Activated CD8-positive, alpha-beta memory T cell treated with anti-CD3 and anti-CD28 coated beads for 24 hours (primary cell): Measurements from ENCODE around the gene ZSCAN18.
"Not testable (repeated sequence)": the region's sequence is repeated elsewhere in the genome, so short reads cannot be mapped to it uniquely, and the experiment has no call there.

Experiments
- DNase-seq: peaks from one replicate; pipeline ENCODE4 v3.0.0-alpha.2; 2020

ZSCAN18 gene, protein sequence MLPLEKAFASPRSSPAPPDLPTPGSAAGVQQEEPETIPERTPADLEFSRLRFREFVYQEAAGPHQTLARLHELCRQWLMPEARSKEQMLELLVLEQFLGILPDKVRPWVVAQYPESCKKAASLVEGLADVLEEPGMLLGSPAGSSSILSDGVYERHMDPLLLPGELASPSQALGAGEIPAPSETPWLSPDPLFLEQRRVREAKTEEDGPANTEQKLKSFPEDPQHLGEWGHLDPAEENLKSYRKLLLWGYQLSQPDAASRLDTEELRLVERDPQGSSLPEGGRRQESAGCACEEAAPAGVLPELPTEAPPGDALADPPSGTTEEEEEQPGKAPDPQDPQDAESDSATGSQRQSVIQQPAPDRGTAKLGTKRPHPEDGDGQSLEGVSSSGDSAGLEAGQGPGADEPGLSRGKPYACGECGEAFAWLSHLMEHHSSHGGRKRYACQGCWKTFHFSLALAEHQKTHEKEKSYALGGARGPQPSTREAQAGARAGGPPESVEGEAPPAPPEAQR

DNA sequence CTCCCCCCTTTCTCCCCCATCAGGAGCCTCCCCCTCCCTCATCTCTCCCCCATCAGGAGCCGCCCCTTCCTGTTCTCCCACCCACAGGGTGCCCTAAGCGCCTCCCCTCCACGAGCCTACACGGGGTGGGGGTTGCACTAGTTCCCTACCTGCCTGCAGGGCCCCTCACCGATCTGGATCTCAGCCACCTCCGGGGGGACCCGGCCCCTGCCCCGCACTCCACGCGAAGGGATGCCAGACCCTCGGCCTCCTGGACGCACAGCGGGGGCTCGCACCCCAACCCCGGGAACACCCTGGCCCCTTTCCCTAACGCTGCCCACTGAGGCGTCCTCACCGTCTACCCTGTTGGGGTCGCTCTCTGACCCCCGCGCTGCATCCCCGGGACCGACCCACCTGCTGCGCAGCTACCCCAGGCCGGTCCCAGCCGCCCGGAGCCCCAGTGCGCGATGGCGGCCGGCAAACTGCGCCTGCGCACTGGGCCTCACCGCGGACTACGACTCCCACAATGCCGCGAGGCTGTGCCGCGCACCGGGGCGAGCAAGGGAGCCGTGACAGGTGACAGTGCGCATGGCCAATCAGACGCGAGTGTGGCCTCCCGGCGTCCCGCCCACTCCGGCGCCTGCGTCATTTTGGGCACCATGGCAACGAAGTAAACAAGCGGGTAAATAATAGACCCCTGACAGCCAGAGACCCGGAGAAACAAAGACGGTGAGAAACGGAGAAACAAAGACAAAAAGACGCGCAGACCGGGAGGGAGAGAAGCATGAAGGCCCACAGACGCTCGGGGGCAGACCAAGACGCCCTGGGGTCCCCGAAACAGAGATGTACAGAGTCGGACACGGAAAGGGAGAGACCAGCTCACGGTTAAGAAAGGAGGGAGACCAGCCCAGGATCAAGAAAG, at the start of gene ZSCAN18:
Gene ZSCAN18, minus strand, starts transcription at position 451 of the 901 bp plus-strand sequence. CDS start 7,964 bp downstream, outside the sequence.
- DNase-seq, result peak; percentile 97

DNA sequence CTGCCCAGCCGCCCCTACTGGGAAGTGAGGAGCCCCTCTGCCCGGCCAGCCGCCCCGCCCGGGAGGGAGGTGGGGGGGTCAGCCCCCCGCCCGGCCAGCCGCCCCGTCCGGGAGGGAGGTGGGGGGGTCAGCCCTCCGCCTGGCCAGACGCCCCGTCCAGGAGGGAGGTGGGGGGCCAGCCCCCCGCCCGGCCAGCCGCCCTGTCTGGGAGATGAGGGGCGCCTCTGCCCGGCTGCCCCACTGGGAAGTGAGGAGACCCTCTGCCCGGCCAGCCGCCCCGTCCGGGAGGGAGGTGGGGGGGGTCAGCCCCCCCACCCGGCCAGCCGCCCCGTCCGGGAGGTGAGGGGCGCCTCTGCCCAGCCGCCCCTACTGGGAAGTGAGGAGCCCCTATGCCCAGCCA, 49.4 kb upstream of the ZSCAN18 start:
- DNase-seq, result not testable (repeated sequence)

DNA sequence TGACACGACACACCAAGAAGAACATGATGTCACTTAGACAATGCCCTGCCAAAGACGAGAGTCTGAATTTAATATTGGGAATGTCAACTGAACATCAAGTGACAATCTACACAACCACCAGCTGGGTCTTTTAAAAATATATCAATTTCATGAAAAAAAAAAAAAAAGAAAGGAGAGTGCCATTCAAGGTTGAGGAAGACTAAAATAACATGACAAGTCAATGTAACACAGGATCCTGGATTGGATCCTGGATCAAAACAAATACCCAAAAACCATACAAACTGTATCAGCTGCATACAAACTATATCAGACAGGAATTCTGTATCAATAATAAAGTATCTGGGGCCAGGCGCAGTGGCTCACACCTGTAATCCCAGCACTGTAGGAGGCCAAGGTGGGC, 47.8 kb upstream of the ZSCAN18 start:
- DNase-seq, result no peak

DNA sequence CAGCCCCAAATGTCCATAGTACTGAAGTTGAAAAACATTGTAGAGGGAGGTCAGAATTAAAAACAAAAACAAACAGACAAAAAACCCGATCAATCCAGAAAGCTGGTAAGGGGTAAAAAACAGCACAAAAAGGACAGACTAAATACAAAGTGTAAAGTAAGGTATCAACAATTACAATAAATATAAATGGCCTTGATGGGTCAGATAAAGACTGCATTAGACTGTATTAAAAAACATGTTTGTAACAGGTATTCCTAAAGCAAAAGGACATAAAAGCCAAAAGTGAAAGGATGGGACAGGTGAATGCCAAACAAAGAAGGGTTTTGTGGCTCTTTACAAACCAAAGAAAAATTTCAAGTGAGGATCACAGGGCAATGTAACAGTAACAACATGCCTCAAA, 36.2 kb upstream of the ZSCAN18 start:
- no peak for DNase-seq

DNA sequence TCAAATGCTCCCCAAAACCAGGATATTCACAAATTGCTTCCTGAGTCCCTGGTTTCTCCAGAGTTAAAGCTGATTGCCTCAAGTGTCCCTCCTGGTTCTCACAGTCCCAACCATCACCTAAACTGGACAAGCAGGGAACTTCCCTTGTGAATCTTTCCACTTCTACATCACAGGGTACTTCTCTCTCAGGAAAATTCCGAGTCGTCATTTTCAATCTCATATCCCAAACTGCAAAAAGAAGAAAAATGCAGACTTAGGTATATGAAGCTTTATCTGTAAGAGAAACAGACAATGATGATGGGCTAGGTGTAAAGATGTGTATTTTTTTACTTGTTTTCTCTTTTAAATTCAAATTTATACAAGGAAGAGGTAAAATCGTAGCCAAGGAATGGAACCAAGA, 31.3 kb upstream of the ZSCAN18 start:
- DNase-seq, result no peak

DNA sequence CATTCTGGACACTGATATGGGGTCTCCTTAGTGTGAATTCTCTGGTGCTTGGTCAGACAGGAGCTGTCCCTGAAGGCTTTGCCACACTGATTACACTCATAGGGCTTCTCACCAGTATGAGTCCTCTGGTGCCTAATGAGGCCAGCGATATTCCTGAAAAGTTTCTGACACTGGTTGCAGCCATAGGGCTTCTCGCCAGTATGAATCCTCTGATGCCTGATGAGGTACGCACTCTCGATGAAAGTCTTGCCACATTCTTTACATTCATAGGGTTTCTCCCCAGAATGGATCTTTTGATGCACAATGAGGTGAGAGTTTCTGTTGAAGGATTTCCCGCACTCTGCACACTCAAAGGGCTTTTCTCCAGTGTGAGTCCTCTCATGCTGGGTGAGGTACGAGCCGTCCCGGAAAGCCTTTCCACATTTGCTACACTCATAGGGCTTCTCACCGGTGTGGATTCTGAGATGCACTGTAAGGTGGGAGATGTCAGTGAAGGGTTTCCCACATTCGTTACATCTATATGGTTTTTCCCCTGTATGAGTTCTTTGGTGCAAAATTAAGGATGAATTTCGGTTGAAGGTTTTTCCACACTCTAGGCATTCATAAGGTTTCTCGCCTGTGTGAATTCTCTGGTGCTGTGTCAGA, 30.1 kb upstream of the ZSCAN18 start:
- no peak for DNase-seq

DNA sequence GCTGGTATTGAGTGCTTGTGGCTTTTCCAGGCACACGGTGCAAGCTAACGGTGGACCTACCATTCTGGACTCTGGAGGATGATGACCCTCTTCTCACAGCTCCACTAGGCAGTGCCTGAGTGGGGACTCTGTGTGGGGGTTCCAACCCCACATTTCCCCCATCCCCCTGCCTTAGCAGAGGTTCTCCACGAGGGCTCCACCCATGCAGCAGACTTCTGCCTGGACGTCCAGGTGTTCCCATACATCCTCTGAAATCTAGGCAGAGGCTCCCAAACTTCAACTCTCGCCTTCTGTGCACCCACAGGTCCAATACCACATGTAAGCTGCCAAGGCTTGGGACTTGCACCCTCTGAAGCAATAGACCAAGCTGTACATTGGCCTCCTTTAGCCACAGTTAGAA, 25.3 kb upstream of the ZSCAN18 start:
- no peak for DNase-seq

DNA sequence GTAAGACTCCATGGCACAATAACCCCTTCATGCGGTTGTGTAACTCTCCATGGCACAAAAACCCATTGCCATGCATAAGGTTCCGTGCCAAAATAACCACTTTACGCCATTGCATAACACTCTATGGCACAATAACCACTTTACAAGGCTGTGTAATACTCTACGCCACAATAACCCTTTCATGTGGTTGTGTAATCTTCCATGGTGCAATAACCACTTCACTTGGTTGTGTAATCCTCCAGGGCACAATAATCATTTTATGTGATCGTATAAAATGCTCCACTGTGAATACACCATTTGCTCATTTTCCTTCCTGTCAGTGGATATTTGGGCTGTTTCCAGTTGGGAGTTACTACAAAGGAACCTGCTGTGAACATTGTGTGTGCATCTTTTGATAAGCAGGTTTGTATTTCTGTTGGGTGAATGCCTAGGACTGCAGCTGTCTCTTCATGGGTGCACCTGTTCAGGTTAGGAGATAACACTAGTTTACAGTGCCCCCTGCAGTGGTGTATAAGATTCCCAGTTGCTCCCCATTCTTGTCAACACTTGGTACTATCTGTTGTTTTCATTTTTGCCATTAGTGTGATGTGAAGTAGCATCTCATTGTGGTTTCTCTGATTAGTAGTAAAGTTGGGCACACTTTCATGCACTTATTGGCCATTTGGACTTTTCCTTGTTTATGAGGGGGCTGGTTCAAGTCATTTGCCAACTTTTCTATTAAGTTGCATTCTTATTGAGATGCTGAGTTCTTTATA, 21.1 kb upstream of the ZSCAN18 start:
- DNase-seq, result no peak

DNA sequence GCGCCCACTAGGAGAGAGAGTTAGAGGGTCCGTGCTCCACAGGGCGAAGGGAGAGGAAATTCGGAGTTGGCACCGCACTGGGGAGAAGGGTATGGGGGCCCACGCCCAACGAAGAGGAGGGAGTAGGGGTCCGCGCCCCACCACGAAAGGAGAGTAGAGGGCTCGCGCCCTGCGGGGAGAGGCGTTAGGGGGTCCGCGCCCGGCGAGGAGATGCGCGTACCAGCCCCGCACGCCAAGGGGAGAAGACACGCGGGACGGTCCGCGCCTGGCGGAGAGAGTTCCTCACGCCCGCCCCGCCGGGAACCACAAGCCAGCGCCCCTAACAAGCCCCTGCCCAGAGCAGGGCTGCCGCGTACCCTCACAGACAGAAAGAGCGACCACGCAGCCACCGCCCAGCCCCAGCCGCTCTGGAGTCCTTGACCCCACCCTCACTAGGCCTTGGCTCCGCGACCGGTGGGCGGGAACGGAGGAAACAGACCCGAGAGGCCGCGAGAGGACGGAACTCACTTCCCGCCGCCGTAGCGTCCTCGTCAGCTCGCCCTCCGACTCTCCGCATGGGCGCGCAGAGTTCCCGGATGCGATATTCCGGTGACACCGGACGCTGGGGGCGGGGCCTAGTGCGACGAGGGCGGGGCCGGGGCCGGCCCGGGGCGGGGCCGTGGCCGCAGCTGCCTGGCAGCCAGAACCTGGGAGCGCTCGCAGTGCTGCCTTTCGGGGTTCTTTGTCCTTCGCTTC, 20.0 kb upstream of the ZSCAN18 start:
- no peak for DNase-seq

DNA sequence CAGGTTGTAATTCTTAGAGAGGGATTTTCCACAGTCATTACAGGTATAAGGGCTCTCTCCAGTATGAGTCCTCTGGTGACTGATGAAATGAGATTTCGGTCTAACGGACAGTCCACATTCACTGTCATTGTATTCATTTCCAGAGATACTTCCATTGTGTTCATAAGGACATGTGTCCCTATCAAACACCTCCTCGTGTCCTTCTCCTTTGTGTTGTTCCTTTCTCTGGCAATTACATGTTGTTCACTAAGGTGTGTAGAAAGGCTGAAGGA, 10.5 kb upstream of the ZSCAN18 start:
- no peak for DNase-seq

DNA sequence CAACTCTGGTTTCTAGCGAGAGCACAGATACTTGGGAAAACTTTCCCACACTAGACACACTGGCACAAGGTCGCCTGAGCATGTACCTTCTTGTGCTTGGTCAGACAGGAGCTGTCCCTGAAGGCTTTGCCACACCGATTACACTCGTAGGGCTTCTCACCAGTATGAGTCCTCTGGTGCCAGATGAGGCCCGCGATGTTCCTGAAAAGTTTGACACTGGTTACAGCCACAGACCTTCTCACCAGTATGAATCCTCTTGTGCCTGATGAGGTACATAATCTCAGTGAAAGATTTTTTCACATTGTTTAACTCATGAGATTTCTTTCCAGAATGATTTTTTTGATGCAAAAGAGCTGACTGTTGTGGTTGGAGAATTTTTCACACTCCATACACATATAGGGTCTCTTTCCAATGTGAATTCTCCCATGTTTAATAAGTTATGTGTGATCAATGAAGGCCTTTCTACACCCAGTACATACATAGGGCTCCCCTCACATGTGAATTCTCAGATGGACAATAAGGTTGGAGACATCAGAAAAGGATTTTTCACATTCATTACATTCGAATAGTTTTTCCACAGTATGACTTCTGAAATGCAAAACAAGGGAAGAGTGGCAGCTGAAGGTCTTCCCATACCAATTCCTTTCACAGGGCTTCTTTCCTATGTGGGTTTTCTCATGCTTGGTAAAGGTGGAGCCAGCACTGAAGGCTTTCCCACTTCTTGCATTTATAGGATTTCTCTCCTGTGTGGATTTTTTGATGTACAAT, 9.9 kb upstream of the ZSCAN18 start:
- DNase-seq, result no peak

DNA sequence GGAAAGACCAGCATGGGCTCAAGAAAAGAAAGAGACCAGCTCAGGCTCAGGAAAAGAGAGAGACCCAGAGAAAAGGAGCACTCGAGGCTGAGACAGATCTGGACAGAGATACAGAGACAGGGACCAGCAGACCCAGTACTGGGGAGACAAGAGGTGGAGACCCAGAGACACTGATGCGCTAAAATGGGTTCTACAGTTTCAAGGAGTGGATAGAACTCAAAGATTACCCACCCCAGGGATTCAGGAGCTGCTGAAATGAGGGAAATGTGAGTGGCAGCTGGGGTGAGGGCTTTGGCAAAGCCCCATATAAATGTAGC, 609 bp upstream of the ZSCAN18 start:
- DNase-seq, result no peak

DNA sequence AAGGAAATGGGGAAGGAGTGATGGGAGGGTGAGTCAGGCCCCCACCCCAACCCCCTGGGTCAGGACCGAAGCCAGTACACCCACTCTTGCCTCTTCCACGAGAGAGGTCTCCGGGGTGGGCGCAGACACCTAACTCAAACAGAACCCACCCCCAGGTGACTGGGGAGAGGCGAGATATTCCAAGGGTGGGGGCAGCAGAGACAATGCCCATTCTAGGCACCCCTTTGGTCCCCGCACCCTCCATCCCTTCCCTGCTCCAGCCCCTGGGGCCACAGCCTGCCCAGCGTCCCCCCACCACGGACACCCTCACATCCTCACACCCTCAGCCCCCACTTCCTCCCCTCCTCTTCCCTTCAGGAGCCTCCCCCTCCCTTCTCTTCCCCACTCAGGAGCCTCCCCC, 682 bp downstream of the ZSCAN18 start:
- DNase-seq, result no peak

DNA sequence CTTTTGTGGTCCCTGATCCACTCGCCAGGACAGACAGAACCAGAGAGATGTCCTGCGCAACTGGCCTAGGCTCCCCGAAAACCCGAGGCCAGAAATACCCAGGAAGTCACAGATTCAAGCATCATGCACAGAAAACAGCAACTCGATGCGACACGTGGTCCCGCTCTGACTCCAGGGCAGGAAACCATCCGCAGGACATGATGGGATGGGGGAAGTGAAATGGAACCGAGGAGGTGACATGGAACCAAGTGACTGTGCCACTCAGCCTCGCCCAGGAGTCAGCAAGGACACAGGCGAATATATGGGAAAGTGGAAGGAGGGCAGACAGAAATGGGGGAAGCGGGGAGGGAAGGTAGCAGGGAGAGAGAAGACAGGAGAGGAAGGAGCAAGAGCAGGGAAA, 1.1 kb downstream of the ZSCAN18 start:
- no peak for DNase-seq

DNA sequence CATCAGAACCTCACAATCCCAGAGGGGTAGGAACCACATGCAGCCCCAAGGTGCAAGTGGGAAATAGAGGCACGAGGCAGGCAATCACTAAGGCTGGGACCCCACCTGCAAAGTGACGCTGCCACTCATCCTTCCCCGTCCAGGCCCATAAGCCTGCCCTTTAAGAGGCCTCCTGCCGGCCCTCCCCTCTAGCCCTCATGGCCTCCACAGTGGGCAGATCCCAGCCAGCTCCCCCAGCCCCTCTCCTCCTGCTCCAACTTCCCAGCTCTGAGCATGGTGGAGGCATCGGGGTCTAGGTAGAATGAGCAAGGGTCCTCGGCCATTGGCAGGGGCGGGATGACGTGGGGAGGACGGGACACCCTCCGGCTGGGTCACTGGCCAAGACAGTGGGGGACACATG, 2.7 kb downstream of the ZSCAN18 start:
- no peak for DNase-seq

DNA sequence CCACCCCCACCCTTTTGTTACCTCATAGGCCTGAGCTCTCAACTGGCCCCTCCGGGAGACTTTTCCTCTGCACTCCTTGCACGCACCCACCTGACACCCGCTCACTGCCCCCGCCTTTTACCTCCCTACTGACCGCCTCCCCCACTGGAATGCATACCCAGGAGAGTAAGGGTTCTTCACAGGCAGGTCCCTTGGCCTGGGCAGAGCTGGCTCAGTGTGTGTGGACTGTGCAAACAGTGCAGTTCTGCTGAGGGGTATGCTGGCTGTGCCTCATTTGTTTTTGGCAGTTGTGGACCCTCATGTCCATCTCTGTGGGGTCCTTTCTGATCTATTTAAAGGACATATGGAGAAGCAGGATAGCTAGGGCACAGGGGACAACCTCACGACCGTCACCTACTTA, 5.0 kb downstream of the ZSCAN18 start:
- no peak for DNase-seq

DNA sequence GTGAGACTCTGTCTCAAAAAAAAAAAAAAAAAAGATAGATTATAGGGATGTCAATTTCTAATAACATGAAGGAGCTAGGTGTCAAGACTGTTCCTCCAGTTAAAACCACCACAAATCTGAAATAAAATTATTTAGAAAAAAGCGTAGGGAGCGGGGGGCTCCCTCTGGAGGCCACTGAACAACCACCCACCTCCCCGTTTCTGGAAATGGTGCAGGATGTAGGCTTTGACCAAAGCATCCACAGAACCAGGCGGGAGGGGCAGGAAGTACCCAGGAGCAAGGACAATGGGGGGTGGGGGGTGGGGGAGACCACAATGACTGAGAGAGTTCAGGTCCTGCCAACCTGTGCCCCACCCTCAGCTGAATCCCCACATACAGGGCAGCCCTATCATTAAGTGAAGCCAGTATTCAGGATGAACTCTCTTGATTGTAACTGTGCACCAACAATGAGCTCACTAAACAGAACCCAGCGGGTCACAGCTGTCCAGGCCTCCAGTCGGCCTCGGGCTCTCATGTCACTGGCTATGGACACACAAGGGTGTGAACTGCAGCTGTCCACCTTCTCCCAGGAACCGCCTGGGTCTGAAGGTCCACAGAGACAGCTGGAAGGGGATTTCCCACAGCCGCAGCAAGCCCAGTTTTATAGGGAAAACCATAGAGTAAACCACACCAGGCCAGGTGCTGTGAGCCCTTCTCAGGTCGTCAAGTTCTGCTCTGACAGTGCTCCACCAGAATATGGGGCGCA, 6.6 kb downstream of the ZSCAN18 start:
- DNase-seq, result no peak

DNA sequence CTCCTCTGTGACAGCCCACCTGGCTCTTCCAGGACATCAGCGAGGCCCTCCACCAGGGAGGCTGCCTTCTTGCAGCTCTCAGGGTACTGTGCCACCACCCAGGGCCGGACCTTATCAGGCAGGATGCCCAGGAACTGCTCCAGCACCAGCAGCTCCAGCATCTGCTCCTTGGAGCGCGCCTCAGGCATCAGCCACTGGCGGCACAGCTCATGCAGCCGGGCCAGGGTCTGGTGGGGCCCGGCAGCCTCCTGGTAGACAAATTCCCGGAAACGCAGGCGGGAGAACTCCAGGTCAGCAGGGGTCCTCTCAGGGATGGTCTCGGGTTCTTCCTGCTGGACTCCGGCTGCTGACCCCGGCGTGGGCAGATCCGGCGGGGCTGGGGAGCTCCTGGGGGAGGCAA, 8.2 kb downstream of the ZSCAN18 start:
- DNase-seq, result no peak

DNA sequence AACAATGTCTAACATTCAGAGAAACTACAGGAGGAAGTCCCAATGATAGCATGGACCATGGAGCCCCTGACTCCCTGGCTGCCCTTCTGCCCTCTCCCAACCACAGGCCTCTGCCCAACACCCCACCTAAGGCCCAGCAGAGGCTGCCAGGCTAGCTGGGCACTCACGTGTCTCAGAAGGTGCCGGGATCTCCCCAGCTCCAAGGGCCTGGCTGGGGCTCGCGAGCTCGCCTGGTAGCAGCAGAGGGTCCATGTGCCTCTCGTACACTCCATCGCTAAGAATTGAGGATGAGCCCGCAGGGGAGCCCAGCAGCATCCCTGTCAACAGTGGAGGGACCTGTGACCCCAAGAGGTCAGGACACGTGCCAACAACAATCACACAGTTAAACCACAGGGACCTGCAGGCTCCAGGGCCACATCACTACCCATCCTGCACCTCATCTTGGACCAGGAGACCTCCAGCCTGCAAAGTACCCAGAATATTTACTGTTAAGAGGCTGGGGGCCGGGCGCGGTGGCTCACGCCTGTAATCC, 9.4 kb downstream of the ZSCAN18 start:
- DNase-seq, result no peak
